H4 (cell line): ENCODE measurements around the gene CLRN2. TPM values are rescaled to one million over a fixed set of nuclear protein-coding genes. Genes with fewer than 3 reads are reported as not detected.
"Not testable (repeated sequence)": the region's sequence is repeated elsewhere in the genome, so short reads cannot be mapped to it uniquely, and the experiment has no call there.

Experiments
- DNase-seq: peaks from one replicate; pipeline ENCODE4 v3.0.0-alpha.2; 2015; ENCODE audit warnings: low spot score
- total RNA-seq: library from RNA; depleted of rRNA; stranded (reverse); fragments of >200 nt; shearing (Covaris generic); gene quantifications from 2 replicates; pipeline ENCODE4 v1.2.3, GENCODE V29; 2014

CLRN2 gene
- total RNA-seq, 1 experiment from 2014 or later: not detected

- no peak for DNase-seq
Measured at GRCh38 chr4:17544831-17545234, 29.9 kb downstream of the CLRN2 start.

GRCh38 chr4:17545374-17546140 is 30.6 kb downstream of the CLRN2 start:
- DNase-seq: no peak

- DNase-seq: no peak
Measured at GRCh38 chr4:17546222-17546621, 31.3 kb downstream of the CLRN2 start.

GRCh38 chr4:17546678-17547077 is 31.7 kb downstream of the CLRN2 start:
- DNase-seq: no peak

- no peak for DNase-seq
Measured at GRCh38 chr4:17550549-17550948, 35.6 kb downstream of the CLRN2 start.

GRCh38 chr4:17552427-17552826 is 37.5 kb downstream of the CLRN2 start:
- no peak for DNase-seq

- DNase-seq: no peak
Measured at GRCh38 chr4:17554568-17554967, 39.6 kb downstream of the CLRN2 start.

- DNase-seq: no peak
Measured at GRCh38 chr4:17556498-17556897, 41.5 kb downstream of the CLRN2 start.

- DNase-seq: no peak
Measured at GRCh38 chr4:17557880-17558279, 42.9 kb downstream of the CLRN2 start.

- no peak for DNase-seq
Measured at GRCh38 chr4:17558941-17559708, 44.2 kb downstream of the CLRN2 start.

- DNase-seq: no peak
Measured at GRCh38 chr4:17559709-17560048, 44.7 kb downstream of the CLRN2 start.

GRCh38 chr4:17560065-17560673 is 45.2 kb downstream of the CLRN2 start:
- DNase-seq: no peak

GRCh38 chr4:17561195-17561909 is 46.4 kb downstream of the CLRN2 start:
- no peak for DNase-seq

GRCh38 chr4:17562157-17562556 is 47.2 kb downstream of the CLRN2 start:
- DNase-seq: no peak

- no peak for DNase-seq
Measured at GRCh38 chr4:17565846-17566245, 50.9 kb downstream of the CLRN2 start.

GRCh38 chr4:17567271-17567670 is 52.3 kb downstream of the CLRN2 start:
- no peak for DNase-seq

GRCh38 chr4:17574206-17574605 is 59.2 kb downstream of the CLRN2 start:
- DNase-seq: no peak

- not testable (repeated sequence) for DNase-seq
Measured at GRCh38 chr4:17575177-17575576, 60.2 kb downstream of the CLRN2 start.
